GM19372 (cell line): ENCODE data around the gene BIK.

Source experiments
- ATAC-seq: cut with Tn5 transposase; IDR thresholded peaks from one replicate; pipeline ENCODE4 v1.9.1; 2021; ENCODE audit warnings: mild to moderate bottlenecking, low read depth, moderate library complexity; ENCODE audit not compliant: unreplicated experiment

BIK gene

DNA sequence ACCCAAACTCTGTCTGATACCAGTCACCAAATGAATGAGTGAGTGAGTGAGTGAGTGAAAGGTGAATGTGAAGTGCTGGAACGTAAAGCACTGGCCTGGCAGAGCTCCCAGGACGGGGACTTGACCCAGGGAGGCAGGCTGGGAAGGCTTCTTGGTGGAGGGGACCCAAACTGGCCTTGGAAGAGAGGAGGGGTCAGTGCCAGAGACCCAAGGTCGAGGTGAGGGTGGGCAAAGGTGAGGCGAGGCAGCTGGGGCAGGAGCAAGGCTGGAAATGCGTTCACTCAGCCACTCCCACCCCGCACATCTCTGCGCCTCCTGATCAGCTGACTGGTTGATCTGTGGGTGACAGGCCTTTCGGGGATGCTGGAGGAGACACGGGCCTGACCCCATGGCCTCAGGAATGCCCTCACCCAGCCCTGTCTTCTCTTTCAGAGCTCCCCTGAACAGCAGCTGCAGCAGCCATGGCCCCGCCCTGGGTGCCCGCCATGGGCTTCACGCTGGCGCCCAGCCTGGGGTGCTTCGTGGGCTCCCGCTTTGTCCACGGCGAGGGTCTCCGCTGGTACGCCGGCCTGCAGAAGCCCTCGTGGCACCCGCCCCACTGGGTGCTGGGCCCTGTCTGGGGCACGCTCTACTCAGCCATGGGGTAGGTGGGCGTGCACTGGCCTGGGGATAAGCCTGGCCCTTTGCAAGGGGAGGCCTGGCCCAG lies 48.4 kb downstream of the BIK start:
- no peak for ATAC-seq

DNA sequence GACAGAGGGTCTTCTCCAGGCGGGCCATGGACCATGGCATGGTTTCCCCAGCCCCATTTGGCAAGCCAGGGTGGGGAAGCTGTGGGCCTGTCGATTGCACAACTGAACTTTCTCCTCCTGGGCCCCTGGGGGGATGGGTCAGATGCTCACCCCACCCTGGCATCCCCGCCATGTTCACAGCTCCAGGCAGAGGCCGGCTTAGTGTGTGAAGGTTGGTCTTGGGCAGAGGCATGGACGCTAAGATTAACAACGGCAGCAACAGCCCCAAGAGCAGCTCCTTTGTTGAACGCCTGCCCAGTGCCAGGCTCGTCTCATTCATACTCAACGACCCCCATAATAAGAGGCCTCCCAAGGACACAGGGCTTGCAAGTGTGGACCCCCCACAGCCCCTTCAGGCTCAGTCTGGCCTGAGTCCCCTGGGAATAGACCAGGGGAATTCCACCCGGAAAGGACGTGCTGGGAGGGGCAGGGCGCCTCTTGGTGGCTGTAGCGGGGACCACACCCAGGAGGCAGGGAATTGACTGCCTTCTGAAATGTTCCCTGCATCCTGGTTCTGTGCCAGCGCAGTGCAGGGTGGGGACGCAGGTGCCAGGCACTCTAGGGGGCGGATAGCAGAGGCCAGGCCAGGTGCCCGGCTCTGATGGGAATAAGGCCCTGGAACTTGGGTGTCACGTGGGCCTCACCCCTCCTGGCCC lies 49.1 kb downstream of the BIK start:
- no peak for ATAC-seq

DNA sequence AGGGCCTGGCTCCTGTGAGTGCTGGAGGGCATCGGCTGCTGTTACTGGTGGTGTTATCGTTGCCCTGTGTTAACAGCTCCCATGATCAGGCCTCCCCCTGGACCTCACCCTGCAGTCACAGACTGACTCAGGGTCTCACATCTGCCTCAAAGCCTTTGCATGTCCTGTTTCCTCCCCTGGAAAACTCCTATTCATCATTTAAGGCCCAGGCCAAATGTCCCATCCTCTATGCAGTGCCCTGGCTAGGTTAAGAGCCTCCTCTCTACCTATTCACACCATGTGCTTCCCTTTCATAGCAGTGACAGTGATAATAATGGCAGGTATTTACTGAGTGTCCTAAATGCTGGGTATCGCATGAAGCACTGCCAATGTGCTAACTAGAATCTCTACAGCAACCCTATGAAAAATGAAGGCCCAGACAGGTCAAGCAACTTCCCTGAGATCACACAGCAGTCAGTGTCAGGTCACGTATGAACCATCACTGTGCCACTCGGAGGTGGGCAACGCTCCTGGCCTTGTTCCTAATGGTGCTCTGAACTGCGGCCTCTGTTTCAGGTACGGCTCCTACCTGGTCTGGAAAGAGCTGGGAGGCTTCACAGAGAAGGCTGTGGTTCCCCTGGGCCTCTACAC lies 50.1 kb downstream of the BIK start:
- ATAC-seq, result no peak

DNA sequence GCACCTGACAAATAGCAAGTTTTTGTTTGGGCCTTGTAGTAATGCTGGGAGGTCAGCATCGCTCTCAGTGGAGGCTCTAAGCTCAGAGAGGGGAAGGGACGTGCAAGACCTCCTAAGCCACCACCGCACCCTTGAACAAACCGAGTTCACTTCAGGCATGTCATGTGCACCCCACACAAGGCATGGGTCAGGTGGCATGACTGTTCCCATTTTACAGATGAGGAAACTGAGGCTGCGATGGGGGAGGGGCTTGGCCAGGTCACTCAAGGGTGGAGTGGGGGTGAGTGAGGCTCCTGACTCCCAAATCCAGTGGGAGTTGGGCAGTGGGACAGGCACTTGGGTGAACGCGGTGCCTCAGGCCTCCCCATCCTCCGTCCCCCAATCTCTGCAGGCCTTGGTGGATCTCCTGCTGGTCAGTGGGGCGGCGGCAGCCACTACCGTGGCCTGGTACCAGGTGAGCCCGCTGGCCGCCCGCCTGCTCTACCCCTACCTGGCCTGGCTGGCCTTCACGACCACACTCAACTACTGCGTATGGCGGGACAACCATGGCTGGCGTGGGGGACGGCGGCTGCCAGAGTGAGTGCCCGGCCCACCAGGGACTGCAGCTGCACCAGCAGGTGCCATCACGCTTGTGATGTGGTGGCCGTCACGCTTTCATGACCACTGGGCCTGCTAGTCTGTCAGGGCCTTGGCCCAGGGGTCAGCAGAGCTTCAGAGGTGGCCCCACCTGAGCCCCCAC lies 52.0 kb downstream of the BIK start:
- ATAC-seq, result no peak

DNA sequence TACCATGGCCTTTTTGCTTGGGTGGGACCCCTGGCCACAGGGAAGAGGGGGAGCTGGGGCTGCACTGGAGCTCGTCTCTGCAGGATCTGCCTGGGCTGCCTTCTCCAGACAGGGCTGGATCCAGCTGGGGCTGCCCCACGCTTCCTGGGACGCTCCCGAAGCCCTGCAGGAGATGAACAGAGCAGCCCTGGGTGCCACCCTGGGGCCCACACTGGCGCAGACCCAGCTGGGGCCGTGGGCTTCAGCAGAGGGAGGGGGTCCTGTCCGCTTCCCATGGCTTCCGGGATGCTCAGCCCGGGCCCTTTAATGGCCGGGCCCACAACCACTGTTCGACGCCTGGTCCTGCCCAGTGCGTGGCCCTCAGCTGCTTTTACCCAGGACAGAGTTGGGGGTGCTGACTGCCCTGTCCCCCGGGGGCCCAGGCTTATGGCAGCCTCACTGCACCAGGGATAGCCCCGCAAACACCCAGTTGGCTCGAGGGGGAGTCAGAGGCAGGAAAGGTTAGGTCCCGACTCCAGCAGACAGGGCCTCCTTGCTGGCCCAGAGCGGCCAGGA lies 52.8 kb downstream of the BIK start:
- ATAC-seq, result no peak

DNA sequence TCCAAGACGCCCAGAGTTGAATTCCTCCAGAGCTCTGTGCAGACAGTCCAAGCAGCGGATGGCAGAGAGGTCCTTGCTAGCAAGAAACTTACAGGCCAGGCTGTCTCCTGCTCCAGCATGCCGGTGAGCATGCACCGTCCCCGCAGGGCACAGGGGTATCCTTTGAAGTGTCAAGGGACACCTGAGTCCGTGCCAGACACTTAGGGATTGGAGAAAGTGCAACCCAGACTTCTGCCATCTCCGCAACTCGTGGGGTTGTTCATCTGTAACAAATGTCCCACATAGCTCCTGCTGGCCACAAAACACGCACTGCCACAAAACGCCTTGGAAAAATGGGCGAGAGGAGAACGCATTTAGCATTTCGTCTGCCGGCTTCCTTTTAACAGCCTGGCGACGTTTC lies 54.1 kb downstream of the BIK start:
- no peak for ATAC-seq

DNA sequence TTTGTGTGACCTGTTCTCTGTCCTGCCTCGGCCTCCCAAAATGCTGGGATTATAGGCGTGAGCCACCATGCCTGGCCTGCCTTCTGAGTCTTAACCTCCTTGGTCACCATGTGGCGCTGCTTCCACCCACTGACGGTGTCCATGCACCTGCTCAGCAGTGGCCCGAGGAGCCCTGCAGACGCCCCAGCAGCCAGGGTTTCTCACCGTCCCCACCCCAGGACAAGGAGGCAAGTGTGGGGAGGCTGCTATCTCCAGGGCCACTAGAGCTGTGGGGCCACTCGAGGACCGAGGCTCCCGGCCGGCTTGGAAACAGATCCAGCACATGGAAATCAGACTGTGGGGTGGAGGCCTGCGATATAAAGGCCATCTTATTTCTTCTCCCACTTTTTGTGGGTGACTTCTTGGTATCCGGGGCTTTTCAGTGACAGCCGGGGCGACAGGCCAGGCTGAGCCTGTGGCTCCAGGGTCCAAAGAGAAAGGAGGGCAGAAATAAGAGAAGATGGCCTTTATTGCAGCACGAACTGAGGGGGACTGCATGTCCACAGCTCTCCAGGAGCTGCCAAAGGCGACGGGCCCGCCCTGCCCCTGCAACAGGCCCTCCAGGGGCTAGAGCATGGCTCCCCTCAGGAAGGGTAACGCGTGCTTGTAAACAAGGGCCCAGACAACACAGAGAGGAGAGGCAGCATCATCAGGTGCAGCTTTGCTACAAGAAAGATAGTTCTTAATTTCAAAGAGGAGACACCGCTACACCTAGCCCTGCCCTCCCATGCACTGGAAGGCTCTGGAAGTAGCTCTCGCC lies 55.8 kb downstream of the BIK start:
- ATAC-seq, result no peak

DNA sequence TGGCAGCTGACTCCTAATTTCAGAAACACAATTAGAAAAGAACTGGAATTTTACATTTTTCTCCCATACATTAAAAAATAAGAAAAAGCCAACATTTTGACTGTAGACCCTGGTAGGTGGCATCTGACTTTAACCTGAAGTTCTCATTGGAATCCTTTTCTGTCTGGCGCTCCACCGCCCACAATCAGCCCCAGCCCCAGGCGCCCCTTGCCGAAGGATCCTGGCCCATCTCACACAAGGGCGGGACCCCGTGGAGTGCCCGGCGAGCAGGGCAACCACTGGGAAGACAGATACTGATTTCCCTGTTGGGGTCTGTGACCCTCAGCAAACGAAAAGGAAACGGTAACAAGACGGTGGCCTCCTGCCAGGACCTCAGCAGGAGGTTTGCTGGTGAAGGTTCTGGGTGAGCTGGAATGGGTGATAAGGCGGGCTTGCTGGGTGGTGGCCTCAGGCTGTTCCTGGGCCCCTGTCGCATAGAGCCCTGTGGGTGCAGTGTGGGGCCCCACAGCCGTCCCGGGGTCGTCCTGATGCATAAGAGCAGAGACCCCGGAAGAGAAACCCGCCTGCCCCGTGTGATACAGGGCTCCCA lies 56.5 kb downstream of the BIK start:
- ATAC-seq, result no peak

DNA sequence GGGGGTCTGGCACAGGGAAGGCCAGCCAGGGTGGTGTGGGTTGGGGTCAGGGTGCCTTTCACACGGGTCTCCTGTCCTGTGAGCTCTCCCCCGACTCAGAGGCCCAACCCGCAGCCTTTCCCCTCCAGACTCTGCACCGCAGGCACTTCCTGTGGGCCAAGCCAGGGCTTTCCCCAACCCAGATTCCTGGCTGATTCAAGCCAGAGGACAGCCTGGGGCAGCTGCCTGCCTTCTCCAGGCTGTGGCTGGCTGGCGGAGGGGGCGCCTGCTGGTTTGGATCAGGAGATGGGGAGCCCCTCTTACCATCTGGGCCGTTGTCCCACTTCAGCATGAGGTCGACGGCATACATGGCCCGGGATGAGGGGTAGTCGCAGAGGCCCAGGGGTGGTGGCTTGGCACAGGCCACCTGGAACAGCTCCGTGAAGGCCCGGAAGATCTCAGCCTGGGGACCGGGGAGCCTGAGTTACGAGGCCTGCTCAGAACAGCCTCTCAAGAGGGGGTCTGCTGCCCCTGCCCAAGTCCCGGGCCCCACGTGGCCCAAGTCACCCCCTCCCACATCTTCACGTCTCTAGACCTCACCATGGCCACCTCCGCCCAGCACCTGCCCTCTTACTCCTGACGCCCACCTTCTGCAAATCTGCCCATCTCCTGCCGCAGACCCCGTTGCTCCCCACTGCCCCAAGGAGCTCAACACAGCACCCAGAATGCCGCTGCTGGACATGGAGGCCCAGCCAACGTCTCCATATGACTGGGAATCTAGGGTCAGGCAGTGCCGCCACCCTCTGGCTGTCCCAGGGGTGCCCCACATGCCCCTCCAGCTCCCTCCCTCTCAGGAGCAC lies 58.1 kb downstream of the BIK start:
- no peak for ATAC-seq

DNA sequence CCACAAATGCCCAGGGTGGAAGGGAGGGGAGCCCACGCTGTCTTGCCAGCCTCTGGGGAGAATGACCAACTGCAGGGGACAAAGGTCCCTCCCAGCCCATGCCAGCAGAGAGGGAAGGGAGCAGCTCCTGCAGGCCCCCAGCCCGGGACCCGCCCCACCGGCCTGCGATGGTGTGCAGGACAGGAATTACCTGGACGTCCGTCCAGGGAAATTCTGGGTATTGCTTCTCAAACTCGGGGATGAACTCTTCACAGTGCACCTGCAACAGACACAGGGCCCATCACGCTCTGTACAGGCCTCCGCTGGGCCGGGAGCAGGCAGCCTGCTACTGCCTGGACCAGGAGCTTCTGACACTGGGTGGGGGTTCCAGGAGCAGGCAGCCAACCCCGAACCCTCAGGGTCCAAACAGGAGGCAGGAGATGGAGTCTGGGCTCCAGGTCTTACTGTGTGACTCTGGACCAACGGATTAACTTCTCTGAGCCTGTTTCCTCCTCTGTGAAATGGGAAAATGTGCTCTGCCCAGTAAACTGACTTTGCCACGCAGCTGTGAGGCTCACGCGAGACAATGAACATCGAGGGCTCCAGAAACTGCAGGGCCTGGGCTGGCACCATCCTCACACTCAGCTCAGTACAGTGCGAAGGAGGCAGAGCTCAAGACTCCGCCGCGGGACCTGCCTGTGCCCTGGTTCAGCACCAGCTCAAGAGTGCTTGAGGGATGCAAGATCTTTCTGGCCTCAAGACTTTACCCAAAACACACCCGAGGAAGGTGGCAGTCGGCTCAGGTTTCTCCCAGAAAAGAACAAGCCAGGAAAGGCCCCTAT lies 59.0 kb downstream of the BIK start:
- ATAC-seq, result no peak

DNA sequence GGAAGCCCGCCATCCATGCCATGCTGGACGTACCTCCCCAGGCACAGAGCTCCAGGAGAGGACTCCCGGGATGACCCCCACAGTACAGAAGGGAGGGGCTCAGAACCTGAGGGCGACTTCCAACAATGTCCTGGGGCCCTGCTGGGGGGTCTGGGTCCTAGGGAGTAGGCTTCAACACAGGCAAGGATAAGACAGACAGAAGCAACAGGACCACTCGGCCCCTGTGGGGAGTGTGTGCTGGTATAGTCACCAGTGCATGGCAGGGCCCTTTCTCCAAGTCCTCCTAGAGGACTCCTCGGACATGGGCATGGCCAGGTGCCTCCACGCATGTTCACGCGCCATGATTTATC lies 59.6 kb downstream of the BIK start:
- no peak for ATAC-seq

DNA sequence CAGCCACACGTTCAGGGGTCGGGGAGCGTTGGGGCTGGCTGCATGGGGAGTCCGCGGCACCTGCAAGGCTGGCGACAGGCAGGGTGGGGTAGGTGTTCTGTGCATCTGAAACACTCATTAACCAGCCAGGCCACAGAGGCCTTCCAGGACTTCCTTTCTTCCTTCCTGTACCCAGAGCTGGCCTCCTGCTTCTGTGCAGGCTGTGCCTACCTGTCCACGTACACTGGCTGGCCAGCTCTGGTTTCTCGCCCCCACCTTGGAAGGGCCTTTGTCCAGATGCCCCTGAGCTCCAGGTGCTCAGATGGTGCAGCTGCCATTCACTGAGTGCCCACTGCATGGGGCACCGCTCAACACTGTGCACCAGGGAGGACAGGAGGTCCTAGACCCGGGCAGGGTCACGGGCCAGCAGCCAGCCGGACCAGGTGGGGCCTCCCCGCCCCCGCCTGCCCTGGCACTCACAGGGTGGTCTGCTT lies 60.5 kb downstream of the BIK start:
- ATAC-seq, result no peak

DNA sequence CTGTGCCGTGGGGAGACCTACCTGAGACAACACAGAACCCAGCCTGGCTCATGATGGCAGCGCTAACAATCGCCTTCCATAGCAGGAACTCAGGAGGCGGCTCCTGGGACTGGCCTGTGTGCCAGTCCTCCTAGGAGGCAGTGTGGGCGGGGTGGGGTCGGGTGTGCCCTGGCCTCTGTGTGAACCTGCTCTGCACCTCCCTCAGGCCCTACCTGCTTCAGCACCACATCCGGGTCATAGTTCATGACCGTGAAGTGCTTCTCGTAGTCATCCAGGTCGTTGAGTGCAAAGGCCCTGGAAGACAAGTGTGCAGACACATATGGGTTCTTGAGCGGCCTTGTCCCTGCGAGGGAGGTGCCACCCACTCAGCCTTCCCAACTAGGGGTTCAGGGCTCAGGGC lies 61.1 kb downstream of the BIK start:
- ATAC-seq, result no peak

DNA sequence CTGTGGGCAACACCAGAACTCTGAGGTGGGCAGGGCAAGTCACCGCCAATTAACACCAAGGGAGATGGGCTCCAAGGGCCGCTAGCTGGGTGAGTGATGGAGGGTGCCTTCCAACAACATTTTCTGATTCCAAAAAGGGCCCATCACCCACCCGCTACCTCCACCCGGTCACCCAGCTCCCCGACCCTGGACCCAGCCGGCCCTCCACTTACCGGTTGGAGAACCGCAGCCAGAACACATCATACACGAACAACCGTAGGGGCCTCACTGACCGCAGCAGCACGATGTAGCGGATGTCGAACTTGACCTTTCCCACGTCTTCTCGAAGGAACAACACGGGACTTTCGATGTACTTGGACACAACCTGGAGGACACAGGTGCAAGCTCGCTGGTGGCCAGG lies 61.6 kb downstream of the BIK start:
- ATAC-seq, result no peak

DNA sequence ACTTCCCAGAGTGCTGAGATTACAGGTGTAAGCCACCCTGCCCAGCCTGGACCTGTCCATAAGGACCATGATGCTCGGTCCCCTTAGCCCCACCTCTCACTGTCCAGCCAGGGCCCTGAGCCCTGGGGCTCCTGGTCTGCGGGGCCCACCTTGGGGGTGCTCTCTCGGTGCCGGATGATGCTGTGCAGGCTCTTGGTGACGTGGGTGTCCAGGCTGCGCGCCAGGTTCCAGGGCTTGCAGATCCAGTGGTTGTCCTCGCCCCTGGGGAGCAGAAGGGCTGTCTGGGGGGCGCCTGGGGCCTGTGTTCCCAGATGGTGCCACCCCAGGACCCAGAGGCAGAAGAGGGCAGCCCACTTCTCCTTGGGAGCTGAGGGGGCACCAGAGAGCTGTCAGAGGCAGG lies 63.0 kb downstream of the BIK start:
- no peak for ATAC-seq

DNA sequence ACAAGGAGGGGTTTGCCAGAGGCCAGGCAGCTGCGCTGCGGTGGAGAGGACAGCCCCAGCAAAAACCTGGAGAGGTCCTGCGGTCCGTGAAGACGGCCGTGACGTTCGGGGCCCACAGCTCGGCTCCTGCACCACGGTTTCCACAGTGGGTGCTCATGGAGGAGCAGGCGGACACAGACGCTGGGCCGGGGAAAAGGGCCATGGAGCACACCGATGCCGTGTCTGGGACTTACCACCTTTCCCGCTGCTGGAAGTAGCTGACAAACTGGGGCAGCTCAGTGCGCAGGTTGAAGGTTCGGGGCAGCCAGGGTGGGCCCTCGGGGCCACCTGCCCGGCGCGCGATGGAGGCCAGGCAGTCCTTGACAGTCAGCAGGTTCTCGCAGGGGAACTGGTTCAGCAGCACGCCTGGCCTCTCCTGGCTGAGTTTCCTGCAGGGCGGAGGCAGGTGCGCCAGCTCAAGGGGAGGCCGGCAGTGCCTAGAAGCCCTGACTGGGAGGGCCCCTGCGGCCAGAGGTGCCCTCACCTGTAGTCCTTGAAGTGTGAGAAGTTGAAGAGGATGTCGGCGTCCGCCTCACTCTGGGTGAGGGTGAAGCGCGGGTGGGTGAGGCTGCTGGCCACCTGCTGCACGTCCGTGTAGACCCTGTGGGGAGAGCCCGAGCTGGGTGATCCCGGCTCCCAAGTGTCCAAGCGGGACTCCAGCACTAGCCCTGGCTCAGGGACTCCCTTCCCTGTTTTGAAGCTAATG lies 63.6 kb downstream of the BIK start:
- no peak for ATAC-seq

DNA sequence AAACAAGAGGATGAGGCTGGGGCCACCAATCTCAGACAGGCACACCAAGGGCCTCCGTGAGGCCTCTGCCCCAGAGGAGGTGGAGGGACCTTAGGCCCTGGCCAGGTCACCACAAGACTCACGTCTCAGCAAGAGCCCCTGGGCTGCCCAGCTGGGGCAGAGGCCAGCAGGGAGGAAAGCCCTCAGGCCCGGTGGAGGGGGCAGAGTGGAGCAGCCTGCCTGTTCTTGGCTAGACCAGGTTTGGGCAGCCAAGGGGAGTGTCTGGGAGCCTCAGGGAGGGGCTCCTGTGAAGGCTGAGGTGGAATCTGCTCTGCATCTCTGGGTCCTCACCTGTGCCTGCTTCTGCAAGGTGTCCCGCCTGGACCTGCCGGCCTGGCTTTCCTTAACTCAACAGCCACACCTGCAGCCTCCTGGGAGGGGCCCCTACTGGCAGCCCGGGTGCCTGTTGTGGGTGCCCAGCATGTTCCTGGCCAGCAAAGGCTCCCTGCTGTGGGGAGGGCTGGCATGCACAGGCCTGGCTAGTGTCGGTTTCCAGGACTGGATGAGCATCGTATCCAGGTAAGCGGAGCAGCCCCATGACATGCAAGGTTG lies 64.5 kb downstream of the BIK start:
- no peak for ATAC-seq
